HG03469 (cell line): ENCODE results near the gene STRN3.
"Not testable (repeated sequence)": the region's sequence is repeated elsewhere in the genome, so short reads cannot be mapped to it uniquely, and the experiment has no call there.

Source experiments
- ATAC-seq: cut with Tn5 transposase; IDR thresholded peaks from one replicate; pipeline ENCODE4 v1.9.1; 2021; ENCODE audit warnings: mild to moderate bottlenecking, moderate library complexity, moderate number of reproducible peaks; ENCODE audit not compliant: unreplicated experiment

STRN3 gene

DNA sequence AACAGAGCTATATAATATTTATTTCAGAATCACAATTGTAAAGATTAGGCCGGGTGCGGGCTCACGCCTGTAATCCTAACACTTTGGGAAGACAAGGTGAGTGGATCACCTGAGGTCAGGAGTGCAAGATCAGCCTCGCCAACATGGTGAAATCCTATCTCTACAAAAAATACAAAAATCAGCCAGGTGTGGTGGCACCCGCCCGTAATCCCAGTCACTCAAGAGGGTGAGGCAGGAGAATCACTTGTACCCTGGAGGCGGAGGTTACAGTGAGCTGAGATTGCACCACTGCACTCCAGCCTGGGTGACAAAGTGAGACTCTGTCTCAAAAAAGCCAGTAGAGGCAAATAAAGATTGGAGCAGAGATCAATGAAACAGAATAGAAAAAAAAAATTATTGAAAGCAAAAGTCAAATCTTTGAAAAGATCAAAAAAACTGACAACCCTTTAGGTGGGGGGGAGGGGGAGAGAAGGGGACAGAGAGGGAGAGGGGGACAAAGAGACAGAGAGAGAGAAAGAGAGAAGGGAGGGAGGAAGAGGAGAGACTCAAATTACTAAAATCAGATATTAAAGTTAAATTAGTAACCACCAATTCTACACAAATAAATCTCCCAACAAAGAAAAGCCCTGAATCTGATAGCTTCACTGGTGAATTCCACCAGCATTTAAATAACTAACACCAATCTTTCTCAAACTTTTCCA is 53.1 kb downstream of the STRN3 start:
- no peak for ATAC-seq

GRCh38 chr14:30972036-30972732 is 54.0 kb downstream of the STRN3 start:
- ATAC-seq, result not testable (repeated sequence)

GRCh38 chr14:30971586-30971985 is 54.6 kb downstream of the STRN3 start:
- no peak for ATAC-seq

DNA sequence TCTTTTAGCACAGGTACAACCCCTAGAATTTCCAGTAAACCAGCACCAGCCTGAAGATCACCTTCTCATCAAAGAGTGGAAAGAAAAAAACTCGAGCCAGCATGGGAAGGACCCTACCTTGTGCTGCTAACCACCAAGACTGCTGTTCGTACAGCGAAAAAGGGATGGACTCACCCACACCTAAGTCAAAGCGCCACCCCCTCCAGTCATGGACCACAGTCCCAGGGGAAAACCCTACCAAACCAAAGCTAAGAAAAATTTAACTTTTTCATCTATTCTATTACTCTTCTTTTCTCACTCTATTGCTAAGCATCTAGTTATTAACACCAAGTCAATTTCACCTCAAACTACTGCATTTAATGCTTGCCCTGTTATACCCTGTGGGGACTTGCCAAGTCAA is 56.4 kb downstream of the STRN3 start:
- not testable (repeated sequence) for ATAC-seq

DNA sequence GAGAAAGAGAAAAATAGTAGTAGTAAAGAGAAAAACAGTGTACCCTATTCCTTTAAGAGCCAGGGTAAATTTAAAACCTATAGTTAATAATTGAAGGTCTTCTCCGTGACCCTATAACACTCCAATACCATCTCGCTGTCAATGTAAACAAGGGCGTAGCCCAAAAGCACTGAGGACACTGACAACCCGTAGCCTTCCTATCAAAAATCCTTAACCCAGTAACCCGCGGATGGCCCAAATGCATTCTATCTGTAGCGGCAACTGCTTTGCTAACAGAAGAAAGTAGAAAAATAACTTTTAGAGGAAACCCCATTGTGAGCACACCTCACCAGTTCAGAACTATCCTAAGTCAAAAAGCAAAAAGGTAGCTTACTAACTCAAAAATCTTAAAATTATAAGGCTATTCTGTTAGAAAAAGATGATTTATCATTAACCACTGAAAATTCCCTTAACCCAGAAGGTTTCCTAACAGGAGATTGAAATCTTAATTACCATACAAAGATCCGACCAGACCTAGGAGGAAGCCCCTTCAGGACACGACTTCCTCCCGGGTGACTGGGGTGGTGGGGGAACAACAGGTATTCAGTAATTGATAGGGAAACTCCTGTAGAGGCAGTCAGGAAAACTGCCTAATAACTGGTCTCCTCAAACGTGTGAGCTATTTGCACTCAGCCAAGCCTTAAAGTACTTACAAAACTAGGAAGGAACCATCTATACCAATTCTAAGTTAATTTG is 58.6 kb downstream of the STRN3 start:
- ATAC-seq, result not testable (repeated sequence)

DNA sequence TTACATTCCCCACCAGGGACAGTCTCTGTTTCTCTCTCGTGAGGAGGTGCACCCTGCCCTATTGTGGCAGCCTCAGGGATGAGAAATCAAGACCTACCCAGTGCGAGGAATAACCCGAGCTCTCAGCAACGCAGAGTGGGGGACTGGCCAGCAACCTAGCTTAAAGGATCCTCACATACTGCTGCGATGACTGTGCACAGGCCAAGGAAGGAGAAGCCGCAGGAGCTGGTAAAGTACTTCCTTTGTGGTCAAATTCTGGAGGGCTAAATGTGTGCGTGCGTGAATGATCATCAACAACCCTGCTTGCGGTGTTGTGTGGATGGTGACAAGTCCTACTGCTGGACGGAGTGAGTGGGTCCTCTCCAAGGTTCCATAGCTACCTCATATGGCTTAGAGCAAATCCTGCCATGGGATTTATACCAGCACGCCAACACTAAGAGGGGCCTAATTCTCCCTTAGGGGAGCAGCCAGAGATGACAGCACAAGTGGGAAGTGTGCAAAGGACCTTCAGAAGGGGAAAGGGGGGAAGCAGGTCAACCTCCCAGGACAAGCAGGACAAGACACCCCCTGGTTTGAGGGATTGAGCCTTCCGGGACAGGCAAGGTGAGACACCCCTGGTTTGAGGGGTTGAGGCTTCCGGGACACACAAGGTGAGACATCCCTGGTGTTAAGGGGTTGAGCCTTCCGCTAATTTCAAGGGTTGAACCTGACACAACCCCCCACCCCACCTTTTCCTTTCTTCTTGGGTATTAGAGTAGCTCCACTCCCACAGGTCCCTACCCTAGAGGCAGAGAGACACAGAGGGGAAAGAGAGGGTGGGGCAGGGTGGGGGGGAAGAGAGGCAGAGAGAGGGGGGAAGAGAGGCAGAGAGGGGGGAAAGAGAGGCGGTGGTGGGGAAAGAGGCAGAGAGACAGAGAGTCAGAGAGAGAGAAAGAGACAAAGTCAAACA is 59.5 kb downstream of the STRN3 start:
- no peak for ATAC-seq

- ATAC-seq, result not testable (repeated sequence)
Measured at GRCh38 chr14:30965861-30966260, 60.3 kb downstream of the STRN3 start.

- ATAC-seq, result not testable (repeated sequence)
Measured at GRCh38 chr14:30962537-30962936, 63.6 kb downstream of the STRN3 start.

- ATAC-seq, result no peak
Measured at GRCh38 chr14:30961330-30961729, 64.8 kb downstream of the STRN3 start.

DNA sequence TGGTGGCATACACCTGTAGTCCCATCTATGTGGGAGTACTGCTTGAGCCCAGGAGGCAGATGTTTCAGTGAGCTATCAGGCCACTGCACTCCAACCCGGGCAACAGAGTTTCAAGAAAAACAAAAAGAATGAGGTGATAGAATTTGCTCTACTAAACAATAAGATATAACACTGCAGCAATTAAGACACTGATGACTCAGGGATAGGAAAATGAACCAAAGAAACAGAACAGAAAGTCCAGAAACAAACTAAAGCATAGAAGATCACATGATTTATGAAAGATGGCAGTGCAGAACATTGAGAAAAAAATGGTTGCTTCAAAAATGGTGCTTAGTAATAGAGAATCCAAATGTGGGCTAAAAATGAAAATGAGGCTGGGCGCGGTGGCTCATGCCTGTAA is 66.0 kb downstream of the STRN3 start:
- ATAC-seq, result no peak

- ATAC-seq, result no peak
Measured at GRCh38 chr14:30958555-30959407, 67.4 kb downstream of the STRN3 start.

- no peak for ATAC-seq
Measured at GRCh38 chr14:30957813-30958370, 68.3 kb downstream of the STRN3 start.

GRCh38 chr14:30949651-30950050 is 76.5 kb downstream of the STRN3 start:
- no peak for ATAC-seq

- ATAC-seq, result no peak
Measured at GRCh38 chr14:30943694-30944093, 82.5 kb downstream of the STRN3 start.

DNA sequence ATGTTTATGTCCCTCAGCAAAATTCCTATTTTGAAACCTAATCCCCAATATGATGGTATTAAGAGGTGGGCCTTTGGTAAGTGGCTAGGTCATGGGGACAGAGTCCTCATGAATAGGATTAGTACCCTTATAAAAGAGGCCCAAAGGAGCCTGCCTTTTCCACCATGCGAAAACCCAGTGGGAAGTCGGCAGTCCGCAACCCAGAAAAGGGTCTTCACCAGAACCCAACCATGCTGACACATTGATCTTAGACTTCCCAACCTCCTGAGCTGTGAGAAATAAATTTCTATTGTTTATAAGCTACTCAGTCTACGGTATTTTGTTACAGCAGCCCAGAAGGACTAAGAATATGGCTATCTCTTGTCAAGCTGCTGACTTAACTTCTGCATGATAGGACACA is 85.3 kb downstream of the STRN3 start:
- ATAC-seq, result no peak

DNA sequence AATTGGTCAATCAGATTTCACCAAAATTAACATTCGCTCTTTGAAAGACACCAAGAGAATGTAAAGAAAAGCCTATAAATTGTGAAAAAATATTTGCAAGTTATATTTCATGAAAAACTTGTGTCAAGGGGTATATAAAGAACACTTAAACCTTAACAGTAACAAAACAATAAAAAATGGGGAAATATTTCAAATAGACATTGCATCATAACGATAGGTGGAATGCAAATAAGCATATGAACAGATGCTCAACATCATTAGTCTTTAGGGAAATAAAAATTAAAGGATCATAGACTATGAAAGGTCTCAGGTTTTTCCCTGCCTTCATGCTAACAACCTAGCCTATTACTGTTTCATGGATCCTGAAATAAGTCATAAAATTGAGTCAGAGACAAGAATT is 87.6 kb downstream of the STRN3 start:
- ATAC-seq, result no peak

DNA sequence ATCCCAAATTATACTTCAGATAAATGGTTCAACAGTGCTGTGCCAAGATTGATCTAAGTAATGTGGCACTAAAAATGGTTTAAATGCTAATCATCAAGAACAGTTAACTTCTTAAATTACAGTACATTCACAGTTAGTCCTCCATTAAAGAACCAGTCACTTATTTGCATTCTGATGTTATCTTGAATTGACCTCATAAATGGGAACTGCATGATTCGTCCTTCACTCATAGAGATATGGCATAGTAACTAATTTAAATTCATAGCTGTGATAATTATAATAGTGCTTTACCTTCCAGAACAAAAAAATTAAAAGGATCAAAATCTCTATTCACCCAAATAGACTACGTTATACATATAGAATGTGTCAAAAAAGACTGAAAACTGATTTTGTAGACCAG is 90.7 kb downstream of the STRN3 start:
- ATAC-seq, result no peak

DNA sequence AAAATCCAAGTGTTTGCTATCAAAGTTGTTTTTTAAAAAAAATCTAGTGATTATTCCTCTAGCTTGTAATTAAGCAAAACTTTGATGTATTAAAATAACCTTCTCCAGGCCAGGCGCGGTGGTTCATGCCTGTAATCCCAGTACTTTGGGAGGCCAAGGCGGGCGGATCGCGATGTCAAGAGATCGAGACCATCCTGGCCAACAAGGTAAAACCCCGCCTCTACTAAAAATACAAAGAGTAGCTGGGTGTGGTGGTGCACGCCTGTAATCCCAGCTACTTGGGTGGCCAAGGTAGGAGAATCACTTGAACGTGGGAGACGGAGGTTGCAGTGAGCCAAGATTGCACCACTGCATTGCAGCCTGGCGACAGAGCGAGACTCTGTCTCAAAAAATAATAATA is 92.2 kb downstream of the STRN3 start:
- not testable (repeated sequence) for ATAC-seq

- no peak for ATAC-seq
Measured at GRCh38 chr14:30928462-30928861, 97.7 kb downstream of the STRN3 start.
